GM20000 (cell line): ENCODE measurements around the gene GCK.

Source experiments
- DNase-seq: peaks from one replicate; pipeline ENCODE4 v3.0.0; 2012; ENCODE audit warnings: low spot score
- CTCF ChIP-seq: IDR thresholded peaks from 2 replicates; pipeline ENCODE4 v1.5.1; 2012; ENCODE audit warnings: mild to moderate bottlenecking, control low read depth; ENCODE audit errors: extremely low read depth, missing control alignments

GCK gene

GRCh38 chr7:44193011-44193802, 4.0 kb upstream of the GCK start:
- TF ChIP-seq CTCF, result no peak
- DNase-seq, result no peak

- no peak for DNase-seq
Measured at GRCh38 chr7:44191171-44191570, 1.9 kb upstream of the GCK start.

GRCh38 chr7:44189993-44190872, 994 bp upstream of the GCK start:
- no peak for TF ChIP-seq CTCF
- DNase-seq, result no peak

More at GRCh38 chr7:44191171-44191570, 1.9 kb upstream of the GCK start:
- no peak for TF ChIP-seq CTCF

GRCh38 chr7:44188480-44189225, 586 bp downstream of the GCK start:
- no peak for TF ChIP-seq CTCF

GRCh38 chr7:44187636-44188416, 1.4 kb downstream of the GCK start:
- no peak for TF ChIP-seq CTCF
- no peak for DNase-seq

More at GRCh38 chr7:44188480-44189225, 586 bp downstream of the GCK start:
- no peak for DNase-seq

GRCh38 chr7:44186736-44187135, 2.5 kb downstream of the GCK start:
- no peak for DNase-seq
- no peak for TF ChIP-seq CTCF
